ENCODE data around the gene PCDHA7.
A peak's percentile ranks its signal among the peaks of the same experiment; 100 is the strongest.

PCDHA7 gene

GRCh38 chr5:140857987-140858240, 23.8 kb downstream of the PCDHA7 start:
- Histone ChIP-seq H3K79me1 (ENCODE audit: low read depth, low read length) (peaks cover 4% of the 10 kb centered on the region), H4K8ac (ENCODE audit: low read depth, low read length) (no peak overlapping the region), H2BK120ac (ENCODE audit: low read depth, low read length) (no peak overlapping the region), H3K4me1 (ENCODE audit: control insufficient read depth in 2 of 2, insufficient read depth in 1 of 2, low read depth in 1 of 2, low read length in 2 of 2) (no peaks in the 10 kb centered on the region), H2BK5ac (ENCODE audit: low read length) (no peak overlapping the region), H3K9me3 (replicated peaks in 1 of 2; ENCODE audit: control insufficient read depth in 2 of 2, insufficient read depth in 1 of 2, low read depth in 1 of 2, low read length in 2 of 2) (peaks cover 22 to 53% of the 10 kb centered on the region in 2 donors), H3K4me3 (ENCODE audit: low read length in 2 of 2) (no peak overlapping the region), H2AFZ (ENCODE audit: low read length) (no peak overlapping the region), H3K14ac (ENCODE audit: low read length) (no peak overlapping the region), H3K9ac (ENCODE audit: low read depth, low read length, poor library complexity) (no peak overlapping the region), H4K91ac (ENCODE audit: low read depth, low read length, poor library complexity) (no peak overlapping the region), H3K23ac (ENCODE audit: low read depth, low read length, poor library complexity) (no peak overlapping the region), H3K18ac (ENCODE audit: low read length) (no peak overlapping the region), H3K27me3 (ENCODE audit: control insufficient read depth in 3 of 3, insufficient read depth in 3 of 3, low read depth in 1 of 3, low read length in 3 of 3) (no peaks in the 10 kb centered on the region), H2BK12ac (ENCODE audit: low read length) (no peak overlapping the region), H3K4me2 (ENCODE audit: insufficient read depth, low read length, poor library complexity, severe bottlenecking) (no peak overlapping the region), H3K4ac (ENCODE audit: low read length) (no peak overlapping the region), H2BK15ac (ENCODE audit: low read length) (no peak overlapping the region), H2AK5ac (ENCODE audit: low read depth, low read length) (no peak overlapping the region), H3K36me3 (replicated peaks in 1 of 2; ENCODE audit: control insufficient read depth in 2 of 2, insufficient read depth in 2 of 2, low read length in 2 of 2) (peaks cover 9 to 30% of the 10 kb centered on the region in 2 donors), H3K27ac (replicated peaks; ENCODE audit: low read length) (no peak overlapping the region)
- DNase-seq (ENCODE audit: low spot score) = no peak
- no CpG with 5 or more reads among the region's 22 CpGs for WGBS, 2 donors (ENCODE audit: extremely low coverage in 2 of 2, insufficient read length in 2 of 2, insufficient replicate concordance in 1 of 2)

DNA sequence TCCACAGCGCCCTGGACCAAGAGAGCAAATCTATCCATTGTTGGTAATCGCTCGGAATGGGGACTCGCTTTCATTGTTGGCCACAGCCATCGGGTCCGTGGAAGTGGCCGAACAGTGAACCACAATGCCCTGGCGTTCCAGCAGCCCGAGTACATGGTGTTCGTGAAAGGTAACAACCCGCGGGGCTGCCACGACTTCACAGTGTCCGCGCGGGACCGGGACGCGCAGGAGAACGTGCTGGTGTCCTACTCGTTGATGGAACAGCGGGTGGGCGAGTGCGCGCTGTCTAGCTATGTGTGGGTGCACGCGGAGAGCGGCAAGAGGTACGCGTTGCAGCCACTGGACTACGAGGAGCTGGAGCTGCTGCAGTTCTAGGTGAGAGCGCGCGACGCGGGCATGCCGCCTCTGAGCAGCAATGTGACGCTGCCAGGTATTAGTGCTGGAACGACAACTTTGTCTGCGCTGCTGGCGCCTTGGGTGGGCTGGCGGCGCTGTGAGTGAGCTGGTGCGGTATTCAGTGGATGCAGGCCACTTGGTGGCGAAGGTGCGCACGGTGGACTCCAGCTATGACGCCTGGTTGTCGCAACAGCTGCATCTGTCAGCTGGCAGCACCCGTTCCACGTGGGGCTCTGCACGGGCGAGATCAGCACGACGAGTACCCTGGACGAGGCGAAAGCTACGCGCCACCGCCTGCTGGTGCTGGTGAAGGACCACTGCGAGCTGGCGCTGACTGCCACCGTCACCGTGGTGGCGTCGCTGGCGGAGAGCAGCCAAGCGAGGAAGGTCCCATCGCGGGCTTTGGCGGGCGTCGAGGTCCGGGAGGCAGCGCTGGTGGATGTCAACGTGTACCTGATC, 28.6 kb downstream of the PCDHA7 start:
- Histone ChIP-seq H4K91ac (ENCODE audit: low read depth, low read length, poor library complexity) (peak overlapping the region; percentile 72), H3K4me3 (ENCODE audit: low read length in 2 of 2) (no peak overlapping the region), H3K4me1 (ENCODE audit: control insufficient read depth in 2 of 2, insufficient read depth in 1 of 2, low read depth in 1 of 2, low read length in 2 of 2) (no peaks in the 10 kb centered on the region), H4K8ac (ENCODE audit: low read depth, low read length) (no peak overlapping the region), H3K18ac (ENCODE audit: low read length) (no peak overlapping the region), H2BK120ac (ENCODE audit: low read depth, low read length) (no peak overlapping the region), H2BK5ac (ENCODE audit: low read length) (no peak overlapping the region), H2AK5ac (ENCODE audit: low read depth, low read length) (no peak overlapping the region), H2BK15ac (ENCODE audit: low read length) (no peak overlapping the region), H3K4me2 (ENCODE audit: insufficient read depth, low read length, poor library complexity, severe bottlenecking) (no peak overlapping the region), H3K4ac (ENCODE audit: low read length) (no peak overlapping the region), H3K23ac (ENCODE audit: low read depth, low read length, poor library complexity) (peak overlapping the region; percentile 90), H2AFZ (ENCODE audit: low read length) (no peak overlapping the region), H3K79me1 (ENCODE audit: low read depth, low read length) (peaks cover 4% of the 10 kb centered on the region), H3K14ac (ENCODE audit: low read length) (no peak overlapping the region), H3K9me3 (replicated peaks in 1 of 2; ENCODE audit: control insufficient read depth in 2 of 2, insufficient read depth in 1 of 2, low read depth in 1 of 2, low read length in 2 of 2) (peaks cover 25 to 46% of the 10 kb centered on the region in 2 donors), H2BK12ac (ENCODE audit: low read length) (peak overlapping the region; percentile 10), H3K27ac (replicated peaks; ENCODE audit: low read length) (no peak overlapping the region), H3K36me3 (replicated peaks in 1 of 2; ENCODE audit: control insufficient read depth in 2 of 2, insufficient read depth in 2 of 2, low read length in 2 of 2) (peaks cover 12 to 22% of the 10 kb centered on the region in 2 donors), H3K9ac (ENCODE audit: low read depth, low read length, poor library complexity) (no peak overlapping the region), H3K27me3 (ENCODE audit: control insufficient read depth in 3 of 3, insufficient read depth in 3 of 3, low read depth in 1 of 3, low read length in 3 of 3) (no peaks in the 10 kb centered on the region)
- WGBS, 2 donors (ENCODE audit: extremely low coverage in 2 of 2, insufficient read length in 2 of 2, insufficient replicate concordance in 1 of 2) = no CpG with 5 or more reads among the region's 76 CpGs
- DNase-seq (ENCODE audit: low spot score) = no peak

GRCh38 chr5:140868721-140869554, 34.9 kb downstream of the PCDHA7 start, which contains the start of gene PCDHA11:
TSS of gene PCDHA11 (plus strand) at chr5:140868957. CDS start at chr5:140869104, 147 bp downstream.
- peak; percentile 42 for DNase-seq (ENCODE audit: low spot score)
- no peak within 1 kb of the TSS for H4K91ac ChIP-seq (ENCODE audit: low read depth, low read length, poor library complexity)
- H3K4me3 ChIP-seq (ENCODE audit: low read length in 2 of 2) = peak within 1 kb of the TSS in 1 of 2 donors; percentile 86
- H3K9ac ChIP-seq (ENCODE audit: low read depth, low read length, poor library complexity) = peak within 1 kb of the TSS; percentile 64
- no peak within 1 kb of the TSS for H3K14ac ChIP-seq (ENCODE audit: low read length)
- WGBS, 2 donors (ENCODE audit: extremely low coverage in 2 of 2, insufficient read length in 2 of 2, insufficient replicate concordance in 1 of 2) = no CpG with 5 or more reads among the region's 41 CpGs
- H2BK120ac ChIP-seq (ENCODE audit: low read depth, low read length) = no peak within 1 kb of the TSS
- H2AFZ ChIP-seq (ENCODE audit: low read length) = no peak within 1 kb of the TSS
- no peak within 1 kb of the TSS for H2BK15ac ChIP-seq (ENCODE audit: low read length)
- peaks cover 8% of the 10 kb centered on the region for H3K79me1 ChIP-seq (ENCODE audit: low read depth, low read length)
- no peak within 1 kb of the TSS for H3K23ac ChIP-seq (ENCODE audit: low read depth, low read length, poor library complexity)
- no peak within 1 kb of the TSS for H2BK12ac ChIP-seq (ENCODE audit: low read length)
- no peaks in the 10 kb centered on the region for H3K4me1 ChIP-seq (ENCODE audit: control insufficient read depth in 2 of 2, insufficient read depth in 1 of 2, low read depth in 1 of 2, low read length in 2 of 2)
- no peak within 1 kb of the TSS for H4K8ac ChIP-seq (ENCODE audit: low read depth, low read length)
- no peak within 1 kb of the TSS for H2AK5ac ChIP-seq (ENCODE audit: low read depth, low read length)
- no peak within 1 kb of the TSS for H3K4ac ChIP-seq (ENCODE audit: low read length)
- H3K36me3 ChIP-seq (replicated peaks in 1 of 2; ENCODE audit: control insufficient read depth in 2 of 2, insufficient read depth in 2 of 2, low read length in 2 of 2) = peaks cover 13 to 22% of the 10 kb centered on the region in 2 donors
- H3K27ac ChIP-seq (replicated peaks; ENCODE audit: low read length) = no peak within 1 kb of the TSS
- H3K18ac ChIP-seq (ENCODE audit: low read length) = peak within 1 kb of the TSS; percentile 33
- peaks cover 13 to 32% of the 10 kb centered on the region in 2 donors for H3K9me3 ChIP-seq (replicated peaks in 1 of 2; ENCODE audit: control insufficient read depth in 2 of 2, insufficient read depth in 1 of 2, low read depth in 1 of 2, low read length in 2 of 2)
- no peak within 1 kb of the TSS for H2BK5ac ChIP-seq (ENCODE audit: low read length)
- no peak within 1 kb of the TSS for H3K4me2 ChIP-seq (ENCODE audit: insufficient read depth, low read length, poor library complexity, severe bottlenecking)
- no peaks in the 10 kb centered on the region for H3K27me3 ChIP-seq (ENCODE audit: control insufficient read depth in 3 of 3, insufficient read depth in 3 of 3, low read depth in 1 of 3, low read length in 3 of 3)

GRCh38 chr5:140869555-140869886, 35.5 kb downstream of the PCDHA7 start:
- no peak overlapping the region for H3K4me3 ChIP-seq (ENCODE audit: low read length in 2 of 2)
- H3K4me1 ChIP-seq (ENCODE audit: control insufficient read depth in 2 of 2, insufficient read depth in 1 of 2, low read depth in 1 of 2, low read length in 2 of 2) = no peaks in the 10 kb centered on the region
- no peak overlapping the region for H2BK12ac ChIP-seq (ENCODE audit: low read length)
- H3K18ac ChIP-seq (ENCODE audit: low read length) = no peak overlapping the region
- no peak overlapping the region for H4K91ac ChIP-seq (ENCODE audit: low read depth, low read length, poor library complexity)
- no peak overlapping the region for H3K23ac ChIP-seq (ENCODE audit: low read depth, low read length, poor library complexity)
- no peak overlapping the region for H3K4me2 ChIP-seq (ENCODE audit: insufficient read depth, low read length, poor library complexity, severe bottlenecking)
- H3K27me3 ChIP-seq (ENCODE audit: control insufficient read depth in 3 of 3, insufficient read depth in 3 of 3, low read depth in 1 of 3, low read length in 3 of 3) = no peaks in the 10 kb centered on the region
- H3K4ac ChIP-seq (ENCODE audit: low read length) = no peak overlapping the region
- no peak overlapping the region for H3K14ac ChIP-seq (ENCODE audit: low read length)
- DNase-seq (ENCODE audit: low spot score) = no peak
- H2BK15ac ChIP-seq (ENCODE audit: low read length) = no peak overlapping the region
- no peak overlapping the region for H3K27ac ChIP-seq (replicated peaks; ENCODE audit: low read length)
- no peak overlapping the region for H2AK5ac ChIP-seq (ENCODE audit: low read depth, low read length)
- no CpG with 5 or more reads among the region's 5 CpGs for WGBS, 2 donors (ENCODE audit: extremely low coverage in 2 of 2, insufficient read length in 2 of 2, insufficient replicate concordance in 1 of 2)
- no peak overlapping the region for H2BK5ac ChIP-seq (ENCODE audit: low read length)
- peaks cover 8% of the 10 kb centered on the region for H3K79me1 ChIP-seq (ENCODE audit: low read depth, low read length)
- peaks cover 13 to 27% of the 10 kb centered on the region in 2 donors for H3K9me3 ChIP-seq (replicated peaks in 1 of 2; ENCODE audit: control insufficient read depth in 2 of 2, insufficient read depth in 1 of 2, low read depth in 1 of 2, low read length in 2 of 2)
- peaks cover 13 to 22% of the 10 kb centered on the region in 2 donors for H3K36me3 ChIP-seq (replicated peaks in 1 of 2; ENCODE audit: control insufficient read depth in 2 of 2, insufficient read depth in 2 of 2, low read length in 2 of 2)
- no peak overlapping the region for H4K8ac ChIP-seq (ENCODE audit: low read depth, low read length)
- H2BK120ac ChIP-seq (ENCODE audit: low read depth, low read length) = no peak overlapping the region
- no peak overlapping the region for H2AFZ ChIP-seq (ENCODE audit: low read length)
- H3K9ac ChIP-seq (ENCODE audit: low read depth, low read length, poor library complexity) = no peak overlapping the region
